Measurements from ENCODE around the gene RAD51B. TPM values are rescaled to one million over a fixed set of nuclear protein-coding genes. Genes with fewer than 3 reads are reported as not detected.

Gene RAD51B
- total and polyA plus RNA-seq, 8 donors: 1.8 to 30.7 (median 15.3) TPM

- Histone ChIP-seq H3K4me3 (no peak overlapping the region), H3K36me3 (no peaks in the 10 kb centered on the region), H3K9me3 (no peaks in the 10 kb centered on the region), H3K4me1 (peaks cover 9 to 43% (median 31%) of the 10 kb centered on the region in 4 donors), H3K27me3 (no peaks in the 10 kb centered on the region), H3K27ac (no peak overlapping the region)
- DNase-seq: no peak
- intact Hi-C loops (cut with DNase I; ENCODE audit: low total_unique reads): no loop called here
- TF ChIP-seq POLR2A (IDR thresholded peaks at IDR 0.05): no peak
- no peak for TF ChIP-seq POLR2AphosphoS5 (IDR thresholded peaks at IDR 0.05)
- no peak for TF ChIP-seq CTCF (IDR thresholded peaks at IDR 0.05)
- 60 to 88% (median 68%) methylated on average over 1 of the region's 1 CpG for WGBS, 5 donors
These were observed 388.6 kb downstream of the RAD51B start for GRCh38 chr14:68208218-68208617.

- no peak for DNase-seq
- no peaks in the 10 kb centered on the region for H3K9me3 ChIP-seq
- H3K36me3 ChIP-seq: no peaks in the 10 kb centered on the region
- no peak for TF ChIP-seq CTCF (IDR thresholded peaks at IDR 0.05)
- TF ChIP-seq POLR2AphosphoS5 (IDR thresholded peaks at IDR 0.05): no peak
- TF ChIP-seq POLR2A (IDR thresholded peaks at IDR 0.05): no peak
- TF ChIP-seq EP300 (IDR thresholded peaks at IDR 0.05): no peak
- peak overlapping the region in 2 of 5 donors; percentile 5 to 83 for H3K27ac ChIP-seq
- 76 to 96% (median 83%) methylated on average over 1 of the region's 1 CpG for WGBS, 5 donors
- H3K4me1 ChIP-seq: peaks cover 9 to 43% (median 31%) of the 10 kb centered on the region in 4 donors
- no peaks in the 10 kb centered on the region for H3K27me3 ChIP-seq
- H3K4me3 ChIP-seq: no peak overlapping the region
- intact Hi-C loops (cut with DNase I; ENCODE audit: low total_unique reads): no loop called here
These were observed 389.2 kb downstream of the RAD51B start for GRCh38 chr14:68208626-68209317.

- Histone ChIP-seq H3K27me3 (no peaks in the 10 kb centered on the region), H3K9me3 (no peaks in the 10 kb centered on the region), H3K36me3 (no peaks in the 10 kb centered on the region), H3K4me3 (peak overlapping the region in 1 of 4 donors; percentile 11), H3K27ac (peak overlapping the region; percentile 64 to 86 (median 78)), H3K4me1 (peaks cover 9 to 59% (median 38%) of the 10 kb centered on the region in 4 donors)
- 6 to 14% (median 10%) methylated on average over 5 of the region's 5 CpGs for WGBS, 5 donors
- peak in 1 of 2 donors; percentile 88 for DNase-seq
- TF ChIP-seq POLR2A (IDR thresholded peaks at IDR 0.05) (no peak), CTCF (IDR thresholded peaks at IDR 0.05) (no peak), POLR2AphosphoS5 (IDR thresholded peaks at IDR 0.05) (peak in 1 of 3 donors; percentile 61), EP300 (IDR thresholded peaks at IDR 0.05) (no peak)
- intact Hi-C loops (cut with DNase I; ENCODE audit: low total_unique reads): no loop called here
These were observed 391.2 kb downstream of the RAD51B start for GRCh38 chr14:68210729-68211299.

GRCh38 chr14:68211421-68211820 is 391.8 kb downstream of the RAD51B start:
- Histone ChIP-seq H3K9me3 (no peaks in the 10 kb centered on the region), H3K4me1 (peaks cover 9 to 65% (median 41%) of the 10 kb centered on the region in 4 donors), H3K27me3 (no peaks in the 10 kb centered on the region), H3K27ac (peak overlapping the region in 4 of 5 donors; percentile 64 to 83 (median 74)), H3K36me3 (no peaks in the 10 kb centered on the region), H3K4me3 (no peak overlapping the region)
- intact Hi-C loops (cut with DNase I; ENCODE audit: low total_unique reads): no loop called here
- WGBS, 5 donors: 69 to 99% (median 89%) methylated on average over 2 of the region's 2 CpGs
- TF ChIP-seq EP300 (IDR thresholded peaks at IDR 0.05) (no peak), CTCF (IDR thresholded peaks at IDR 0.05) (no peak), POLR2A (IDR thresholded peaks at IDR 0.05) (no peak), POLR2AphosphoS5 (IDR thresholded peaks at IDR 0.05) (no peak)
- DNase-seq: no peak
